CD4-positive, alpha-beta T cell treated with Interleukin-6 for 4 hours (primary cell): Measurements from ENCODE around the gene ANKRD13C.

ENCODE experiments used
- DNase-seq: peaks from one replicate; pipeline ENCODE4 v3.0.0-alpha.2; 2020; ENCODE audit warnings: mixed read lengths

ANKRD13C gene

DNA sequence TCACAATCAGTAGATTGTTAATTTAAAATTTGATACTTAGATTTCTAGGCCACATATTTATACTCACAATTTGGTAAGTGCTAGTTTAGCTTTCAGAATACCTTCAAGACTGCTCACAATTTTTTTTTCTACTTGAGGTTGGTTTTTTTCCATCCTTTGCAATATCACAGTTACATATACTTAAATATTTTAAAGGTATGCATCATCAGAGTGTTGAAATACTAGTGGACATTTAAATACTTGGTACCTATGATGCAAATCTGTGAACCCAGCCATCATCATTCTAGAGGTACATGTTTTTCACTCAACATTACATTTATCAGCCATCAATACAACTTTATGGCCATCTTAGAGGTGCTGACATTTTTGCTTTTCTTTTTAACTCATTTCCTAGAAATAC is 143.0 kb downstream of the ANKRD13C start:
- DNase-seq, result no peak

DNA sequence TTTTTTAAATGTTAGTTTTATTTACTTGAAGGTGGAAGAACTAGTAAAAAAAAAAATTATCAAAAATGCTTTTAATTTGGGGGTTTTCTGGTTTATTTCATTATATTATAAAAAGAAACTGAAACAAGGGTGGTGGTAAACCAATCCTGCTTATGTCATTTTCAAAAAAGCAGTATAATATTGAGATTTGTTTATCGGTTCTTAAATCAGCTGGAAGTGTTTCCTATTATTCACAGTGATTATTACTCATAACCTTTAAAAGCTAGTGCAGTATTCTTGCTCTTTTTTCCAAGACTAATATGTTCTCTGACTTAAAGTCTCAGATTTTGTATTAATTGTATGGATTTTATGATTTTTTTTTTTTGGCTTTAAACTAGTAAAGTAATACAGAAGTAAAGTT is 143.7 kb downstream of the ANKRD13C start:
- no peak for DNase-seq
